ENCODE data around the gene CHD9.

DNA sequence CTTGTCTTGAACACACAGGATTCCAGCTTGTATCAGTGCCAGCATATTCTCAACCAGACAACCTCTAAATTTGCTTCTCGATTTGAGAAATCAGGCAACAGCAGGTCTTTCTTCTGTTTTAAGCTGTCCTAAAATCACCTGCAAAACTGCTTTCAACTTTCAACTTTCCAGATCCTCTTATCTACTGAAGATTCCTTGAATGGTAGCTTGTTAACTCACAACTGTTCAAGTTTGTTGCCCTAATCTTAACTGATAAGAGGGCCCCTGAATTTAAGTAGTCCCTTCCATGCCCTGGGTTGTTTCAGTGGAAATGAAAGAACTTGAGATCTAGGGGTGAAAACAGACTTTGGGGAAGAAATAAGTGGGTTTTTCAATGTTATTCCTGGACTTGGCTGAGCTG is 57.2 kb downstream of the CHD9 start:
- TF ChIP-seq CTCF (IDR thresholded peaks at IDR 0.05 in 4 of 5, conservative IDR thresholded peaks at IDR 0.05 in 1 of 5) (no peak), POLR2A (IDR thresholded peaks at IDR 0.05) (no peak)

All from gastrocnemius medialis (tissue), 4 donors.